ENCODE results near the gene FBXL22. TPM values are rescaled to one million over a fixed set of nuclear protein-coding genes. Genes with fewer than 3 reads are reported as not detected.

FBXL22 gene
- total RNA-seq, 4 donors from 2014 or later: 0.56 to 2.8 (median 0.60) TPM; not detected in 1

GRCh38 chr15:63638839-63639238 lies 41.7 kb downstream of the FBXL22 start:
- no peak for ATAC-seq (ENCODE audit: low FRiP score)

GRCh38 chr15:63640146-63640545 lies 43.0 kb downstream of the FBXL22 start:
- ATAC-seq (ENCODE audit: low FRiP score) (no peak), DNase-seq (ENCODE audit: low spot score) (no peak)
- no peak for TF ChIP-seq CTCF (IDR thresholded peaks at IDR 0.05)

More at GRCh38 chr15:63638839-63639238, 41.7 kb downstream of the FBXL22 start:
- no peak for DNase-seq (ENCODE audit: low spot score)
- no peak for TF ChIP-seq CTCF (IDR thresholded peaks at IDR 0.05)

Other genes starting within 250 kb of the FBXL22 start
- 10 to 100 TPM in 2 of 4 donors, 1 to 10 TPM in 1, under 1 TPM in 1; 0.75 to 27.1 (median 10.2) TPM for gene CA12, start 215.5 kb upstream of the FBXL22 start, total RNA-seq
- 10 to 100 TPM; 40.4 to 66.2 (median 56.0) TPM for gene USP3, start 92.8 kb upstream of the FBXL22 start, total RNA-seq
- gene HERC1, start 236.6 kb downstream of the FBXL22 start, total RNA-seq: 100 to 1,000 TPM in 2 of 4 donors, 10 to 100 TPM in 2; 80.1 to 151 (median 102) TPM

Measured in omental fat pad (tissue), 4 donors.